IPS DF 19.7 (cell line): ENCODE data around the gene RBM4B.

Source experiments
- DNase-seq: peaks from one replicate; pipeline ENCODE4 v3.0.0-alpha.2; 2013; ENCODE audit warnings: low read depth, low spot score

The RBM4B gene

GRCh38 chr11:66707486-66707885 is 29.8 kb upstream of the RBM4B start:
- no peak for DNase-seq

GRCh38 chr11:66706989-66707388 is 29.3 kb upstream of the RBM4B start:
- DNase-seq: no peak

GRCh38 chr11:66705587-66706335 is 28.1 kb upstream of the RBM4B start:
- DNase-seq: no peak

- DNase-seq: no peak
Measured at GRCh38 chr11:66704659-66705360, 27.1 kb upstream of the RBM4B start.

- DNase-seq: no peak
Measured at GRCh38 chr11:66701432-66702240, 23.9 kb upstream of the RBM4B start.

- no peak for DNase-seq
Measured at GRCh38 chr11:66700742-66701141, 23.1 kb upstream of the RBM4B start.

- DNase-seq: no peak
Measured at GRCh38 chr11:66700337-66700736, 22.6 kb upstream of the RBM4B start.

GRCh38 chr11:66698491-66698890 is 20.8 kb upstream of the RBM4B start:
- DNase-seq: no peak

GRCh38 chr11:66697988-66698387 is 20.3 kb upstream of the RBM4B start:
- no peak for DNase-seq

GRCh38 chr11:66696146-66696545 is 18.5 kb upstream of the RBM4B start:
- DNase-seq: no peak

GRCh38 chr11:66694732-66695207 is 17.1 kb upstream of the RBM4B start:
- peak; percentile 93 for DNase-seq

- no peak for DNase-seq
Measured at GRCh38 chr11:66694056-66694410, 16.3 kb upstream of the RBM4B start.

GRCh38 chr11:66693356-66694055 is 15.8 kb upstream of the RBM4B start:
- DNase-seq: no peak

GRCh38 chr11:66692871-66693331 is 15.2 kb upstream of the RBM4B start:
- DNase-seq: no peak

GRCh38 chr11:66692446-66692845 is 14.8 kb upstream of the RBM4B start:
- DNase-seq: no peak

GRCh38 chr11:66691311-66691980 is 13.8 kb upstream of the RBM4B start:
- DNase-seq: no peak

GRCh38 chr11:66689661-66690590 is 12.2 kb upstream of the RBM4B start:
- no peak for DNase-seq

- no peak for DNase-seq
Measured at GRCh38 chr11:66688561-66689534, 11.2 kb upstream of the RBM4B start.

GRCh38 chr11:66687831-66688281 is 10.2 kb upstream of the RBM4B start:
- no peak for DNase-seq
